ENCODE results near the gene UNC13C. TPM values are rescaled to one million over a fixed set of nuclear protein-coding genes. Genes with fewer than 3 reads are reported as not detected.

UNC13C gene
- polyA plus RNA-seq, 1 experiment = not detected

GRCh38 chr15:54364961-54365360, 386.7 kb downstream of the UNC13C start:
- POLR2A ChIA-PET = no interaction called here
- CTCF ChIA-PET = no interaction called here
- Histone ChIP-seq H3K27me3 (ENCODE audit: control insufficient read depth, insufficient read depth, low read length) (no peaks in the 10 kb centered on the region), H3K4me3 (ENCODE audit: low read depth, low read length) (no peak overlapping the region), H3K36me3 (ENCODE audit: control insufficient read depth, insufficient read depth, low read length) (no peaks in the 10 kb centered on the region)
- no peak for TF ChIP-seq CTCF (IDR thresholded peaks at IDR 0.05; ENCODE audit: insufficient read depth, low read depth, low read length)
- DNase-seq (ENCODE audit: low read depth) = no peak

GRCh38 chr15:54373332-54373731, 395.1 kb downstream of the UNC13C start:
- no peak for TF ChIP-seq CTCF (IDR thresholded peaks at IDR 0.05; ENCODE audit: insufficient read depth, low read depth, low read length)
- no peak overlapping the region for H3K4me3 ChIP-seq (ENCODE audit: low read depth, low read length)
- no peaks in the 10 kb centered on the region for H3K27me3 ChIP-seq (ENCODE audit: control insufficient read depth, insufficient read depth, low read length)
- no peak for DNase-seq (ENCODE audit: low read depth)
- no peaks in the 10 kb centered on the region for H3K36me3 ChIP-seq (ENCODE audit: control insufficient read depth, insufficient read depth, low read length)
- CTCF ChIA-PET = no interaction called here
- POLR2A ChIA-PET = no interaction called here

- ChIA-PET POLR2A (no interaction called here), CTCF (no interaction called here)
- no peak for TF ChIP-seq CTCF (IDR thresholded peaks at IDR 0.05; ENCODE audit: insufficient read depth, low read depth, low read length)
- Histone ChIP-seq H3K4me3 (ENCODE audit: low read depth, low read length) (no peak overlapping the region), H3K27me3 (ENCODE audit: control insufficient read depth, insufficient read depth, low read length) (no peaks in the 10 kb centered on the region), H3K36me3 (ENCODE audit: control insufficient read depth, insufficient read depth, low read length) (no peaks in the 10 kb centered on the region)
- no peak for DNase-seq (ENCODE audit: low read depth)
These were observed 396.1 kb downstream of the UNC13C start for GRCh38 chr15:54374184-54374952.

- H3K27me3 ChIP-seq (ENCODE audit: control insufficient read depth, insufficient read depth, low read length) = no peaks in the 10 kb centered on the region
- ChIA-PET POLR2A (no interaction called here), CTCF (no interaction called here)
These were observed 409.6 kb downstream of the UNC13C start for GRCh38 chr15:54387799-54388198.

GRCh38 chr15:54388746-54389145, 410.5 kb downstream of the UNC13C start:
- no peak overlapping the region for H3K4me3 ChIP-seq (ENCODE audit: low read depth, low read length)
- POLR2A ChIA-PET = no interaction called here
- H3K27me3 ChIP-seq (ENCODE audit: control insufficient read depth, insufficient read depth, low read length) = no peaks in the 10 kb centered on the region
- DNase-seq (ENCODE audit: low read depth) = no peak
- CTCF ChIA-PET = no interaction called here
- no peak for TF ChIP-seq CTCF (IDR thresholded peaks at IDR 0.05; ENCODE audit: insufficient read depth, low read depth, low read length)
- no peaks in the 10 kb centered on the region for H3K36me3 ChIP-seq (ENCODE audit: control insufficient read depth, insufficient read depth, low read length)

More at GRCh38 chr15:54387799-54388198, 409.6 kb downstream of the UNC13C start:
- H3K4me3 ChIP-seq (ENCODE audit: low read depth, low read length) = no peak overlapping the region
- H3K36me3 ChIP-seq (ENCODE audit: control insufficient read depth, insufficient read depth, low read length) = no peaks in the 10 kb centered on the region
- TF ChIP-seq CTCF (IDR thresholded peaks at IDR 0.05; ENCODE audit: insufficient read depth, low read depth, low read length) = no peak
- no peak for DNase-seq (ENCODE audit: low read depth)

Measured in BJ (cell line).